Duodenal mucosa (tissue), 2 donors: ENCODE measurements around the gene MCHR1.
"Not testable (repeated sequence)": the region's sequence is repeated elsewhere in the genome, so short reads cannot be mapped to it uniquely, and the experiment has no call there.

Source experiments
- H3K27ac ChIP-seq: one replicate; pipeline ENCODE4 v1.7.0; 2013; ENCODE audit warnings: low read depth, low read length
- H3K27me3 ChIP-seq, 2 donors: one replicate each; pipeline ENCODE4 v1.7.0; 2013; ENCODE audit warnings: low read length in 2 of 2, control low read depth in 1 of 2; ENCODE audit not compliant: insufficient read depth in 2 of 2, control insufficient read depth in 1 of 2
- H3K36me3 ChIP-seq, 2 donors: one replicate each; pipeline ENCODE4 v1.7.0; 2013; ENCODE audit warnings: low read length in 2 of 2, control low read depth in 1 of 2; ENCODE audit not compliant: insufficient read depth in 2 of 2, control insufficient read depth in 1 of 2
- H3K4me1 ChIP-seq, 2 donors: one replicate each; pipeline ENCODE4 v1.7.0; 2013; ENCODE audit warnings: low read length in 2 of 2, control low read depth in 1 of 2; ENCODE audit not compliant: insufficient read depth in 2 of 2, control insufficient read depth in 1 of 2
- H3K4me3 ChIP-seq, 2 donors: one replicate each; pipeline ENCODE4 v1.7.0; 2013; ENCODE audit warnings: low read length in 2 of 2, low read depth in 1 of 2
- H3K9ac ChIP-seq, 2 donors: one replicate each; pipeline ENCODE4 v1.7.0; 2013; ENCODE audit warnings: low read length in 2 of 2, low read depth in 1 of 2
- H3K9me3 ChIP-seq, 2 donors: one replicate each; pipeline ENCODE4 v1.7.0; 2013; ENCODE audit warnings: low read length in 2 of 2, control low read depth in 1 of 2; ENCODE audit not compliant: control insufficient read depth in 1 of 2

MCHR1 gene

DNA sequence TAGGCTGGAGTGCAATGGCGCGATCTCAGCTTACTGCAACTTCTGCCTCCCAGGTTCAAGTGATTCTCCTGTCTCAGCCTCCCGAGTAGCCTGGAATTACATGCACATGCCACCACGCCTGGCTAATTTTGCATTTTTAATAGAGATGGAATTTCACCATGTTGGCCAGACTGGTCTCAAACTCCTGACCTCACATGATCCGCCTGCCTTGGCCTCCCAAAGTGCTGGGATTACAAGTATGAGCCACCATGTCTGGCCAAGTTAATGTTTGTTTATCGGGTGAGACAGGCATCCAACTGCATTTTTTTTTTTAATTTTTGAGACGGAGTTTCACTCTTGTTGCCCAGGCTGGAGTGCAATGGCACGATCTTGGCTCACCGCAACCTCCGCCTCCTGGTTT lies 22.6 kb upstream of the MCHR1 start:
- not testable (repeated sequence) for H3K4me3 ChIP-seq, H3K9ac ChIP-seq, H3K9me3 ChIP-seq, H3K36me3 ChIP-seq, H3K27ac ChIP-seq, H3K27me3 ChIP-seq
- peaks cover 16 to 18% of the 10 kb centered on the region in 2 donors for H3K4me1 ChIP-seq

DNA sequence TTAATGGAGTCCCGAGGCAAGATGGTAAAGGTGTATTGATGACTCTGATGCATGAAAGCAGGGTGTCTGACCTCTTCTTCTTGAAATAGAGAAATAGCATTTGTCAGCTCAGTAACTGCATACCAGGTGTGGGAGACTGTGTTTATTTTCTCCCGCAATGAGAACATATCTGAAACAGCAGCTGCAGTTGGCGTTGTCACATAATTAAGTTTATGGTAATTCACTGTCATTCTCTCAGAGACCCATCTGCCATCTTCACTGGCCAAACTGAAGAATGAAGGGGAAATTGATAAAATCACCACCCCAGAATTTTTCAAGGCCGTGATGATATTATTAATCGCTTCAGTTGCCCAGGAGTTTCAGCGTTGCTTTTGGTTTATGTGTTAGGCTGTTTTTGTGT lies 20.1 kb upstream of the MCHR1 start:
- Histone ChIP-seq H3K27ac (no peak overlapping the region), H3K4me3 (no peak overlapping the region), H3K36me3 (no peaks in the 10 kb centered on the region), H3K9ac (no peak overlapping the region), H3K4me1 (peaks cover 8% of the 10 kb centered on the region in 2 donors), H3K9me3 (no peaks in the 10 kb centered on the region), H3K27me3 (no peaks in the 10 kb centered on the region)

DNA sequence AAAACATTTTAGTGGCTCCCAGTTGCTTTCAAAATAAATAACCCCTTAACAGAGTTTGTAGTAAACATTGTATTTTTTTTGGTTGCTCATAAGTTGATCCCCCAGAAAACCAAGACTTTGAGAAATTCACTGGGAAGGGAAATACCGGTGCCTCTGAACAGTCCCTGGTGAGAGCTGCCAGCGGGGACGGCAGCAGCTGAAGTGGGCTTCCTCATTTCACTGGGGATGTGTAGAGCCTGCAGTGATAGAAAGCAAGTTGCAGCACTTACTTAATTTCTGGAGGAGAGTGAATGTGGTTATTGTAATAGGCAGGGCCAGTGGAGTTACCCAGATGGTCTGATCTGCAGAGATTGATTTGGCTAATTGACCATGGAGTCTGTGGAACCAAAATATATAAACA lies 18.6 kb upstream of the MCHR1 start:
- Histone ChIP-seq H3K27ac (no peak overlapping the region), H3K4me3 (no peak overlapping the region), H3K9ac (no peak overlapping the region), H3K27me3 (no peaks in the 10 kb centered on the region), H3K36me3 (no peaks in the 10 kb centered on the region), H3K9me3 (no peaks in the 10 kb centered on the region), H3K4me1 (no peaks in the 10 kb centered on the region)

DNA sequence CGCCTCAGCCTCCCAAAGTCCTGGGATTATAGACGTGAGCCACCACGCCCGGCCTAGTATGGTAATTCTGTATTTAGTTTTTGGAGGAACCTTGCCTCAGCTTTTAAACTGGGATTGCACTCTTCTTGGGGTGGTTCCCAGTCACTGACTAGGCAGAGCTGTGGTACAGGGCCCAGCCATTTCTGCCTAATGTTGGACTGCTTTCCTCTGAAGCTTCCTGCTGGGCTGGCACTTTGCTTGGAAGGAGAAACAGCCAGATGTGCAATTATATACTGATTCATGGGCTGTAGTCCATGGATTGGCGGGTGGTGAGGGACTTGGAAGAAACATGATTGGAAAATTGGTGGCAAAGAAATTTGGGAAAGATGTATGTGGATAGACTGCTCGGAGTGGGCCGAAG lies 17.6 kb upstream of the MCHR1 start:
- Histone ChIP-seq H3K27ac (no peak overlapping the region), H3K9ac (no peak overlapping the region), H3K27me3 (no peaks in the 10 kb centered on the region), H3K36me3 (no peaks in the 10 kb centered on the region), H3K4me3 (no peak overlapping the region), H3K4me1 (no peaks in the 10 kb centered on the region), H3K9me3 (no peaks in the 10 kb centered on the region)

DNA sequence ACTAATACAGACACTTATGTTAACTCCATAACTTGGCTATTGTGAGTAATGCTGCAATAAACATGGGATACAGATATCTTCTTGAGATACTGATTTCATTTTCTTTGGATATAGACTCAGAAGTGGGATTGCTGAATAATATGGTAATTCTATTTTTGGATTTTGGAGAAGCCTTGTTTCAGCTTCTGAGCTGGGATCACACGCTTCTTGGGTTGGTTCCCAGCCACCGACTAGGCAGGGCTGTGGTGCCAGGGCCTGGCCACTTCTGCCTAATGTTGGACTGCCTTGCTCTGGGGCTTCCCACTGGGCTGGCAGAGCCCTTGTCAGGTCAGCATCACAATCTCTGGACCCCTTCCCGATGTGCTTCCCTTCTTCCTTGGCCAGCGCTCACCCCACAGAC lies 14.0 kb upstream of the MCHR1 start:
- Histone ChIP-seq H3K4me1 (peaks cover 4 to 7% of the 10 kb centered on the region in 2 donors), H3K9me3 (no peaks in the 10 kb centered on the region), H3K4me3 (no peak overlapping the region), H3K36me3 (no peaks in the 10 kb centered on the region), H3K27ac (no peak overlapping the region), H3K27me3 (no peaks in the 10 kb centered on the region), H3K9ac (no peak overlapping the region)

DNA sequence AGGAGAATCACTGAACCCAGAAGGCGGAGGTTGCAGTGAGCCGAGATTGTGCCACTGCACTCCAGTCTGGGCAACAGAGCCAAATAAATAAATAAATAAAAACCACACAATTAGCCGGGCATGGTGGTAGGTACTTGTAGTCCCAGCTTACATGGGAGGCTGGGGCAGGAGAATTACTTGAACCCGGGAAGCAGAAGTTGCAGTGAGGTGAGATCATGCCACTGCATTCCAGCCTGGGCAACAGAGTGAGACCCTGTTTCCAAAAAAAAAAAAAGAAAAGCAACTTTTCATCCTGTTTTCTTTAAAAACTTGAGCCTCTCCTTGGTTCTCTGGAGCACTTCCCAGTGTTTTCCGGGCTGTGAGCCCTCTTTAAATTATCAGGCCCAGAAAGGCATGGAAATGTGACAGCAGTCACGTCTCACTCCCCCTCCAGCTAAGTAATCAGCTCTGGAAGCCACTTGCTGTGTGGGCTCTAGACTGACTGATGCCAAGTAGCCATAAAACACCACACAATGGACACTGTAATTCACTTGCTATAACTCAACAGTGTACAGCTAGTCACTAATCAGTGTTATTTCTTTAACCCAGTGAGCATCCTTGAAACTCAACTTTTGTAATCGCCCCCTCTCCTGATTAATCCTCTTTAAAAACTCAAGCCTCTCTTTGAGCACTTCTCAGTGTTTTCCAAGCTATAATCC lies 13.0 kb upstream of the MCHR1 start:
- Histone ChIP-seq H3K9ac (no peak overlapping the region), H3K27me3 (no peaks in the 10 kb centered on the region), H3K36me3 (no peaks in the 10 kb centered on the region), H3K27ac (no peak overlapping the region), H3K4me1 (peaks cover 4 to 7% of the 10 kb centered on the region in 2 donors), H3K4me3 (no peak overlapping the region), H3K9me3 (no peaks in the 10 kb centered on the region)

DNA sequence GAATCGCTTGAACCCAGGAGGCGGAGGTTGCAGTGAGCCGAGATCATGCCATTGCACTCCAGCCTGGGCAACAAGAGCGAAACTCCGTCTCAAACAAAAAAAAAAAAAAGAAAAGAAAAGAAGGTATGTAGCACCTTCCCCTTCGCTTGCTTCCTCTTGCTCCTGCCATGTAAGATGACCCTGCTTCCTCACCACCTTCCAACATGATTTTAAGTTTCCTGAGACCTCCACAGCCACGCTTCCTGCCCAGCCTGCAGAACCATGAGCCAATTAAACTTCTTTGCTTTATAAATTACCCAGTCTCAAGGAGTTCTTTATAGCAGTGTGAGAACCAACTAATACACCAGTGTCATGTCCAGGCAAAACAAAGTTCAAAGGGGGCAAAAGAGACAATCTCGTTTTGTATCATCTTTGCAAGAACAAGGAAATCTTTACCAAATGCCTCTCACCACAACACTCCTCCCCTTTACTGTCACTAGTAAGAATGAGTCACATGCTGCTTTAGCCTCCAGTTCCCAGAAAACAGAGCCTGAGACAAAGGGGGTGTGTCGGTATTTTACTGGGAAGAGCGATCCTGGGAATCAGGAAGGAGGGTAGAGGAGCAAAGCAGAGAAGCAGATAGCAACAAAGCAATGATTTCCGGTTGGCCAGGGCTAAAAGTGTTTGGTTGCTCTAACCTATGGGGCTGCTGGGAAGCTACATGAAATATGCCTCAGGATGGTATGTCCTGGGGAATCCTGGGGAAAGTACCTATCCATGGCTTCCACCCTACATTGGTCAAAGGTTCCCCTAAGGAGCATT lies 10.5 kb upstream of the MCHR1 start:
- Histone ChIP-seq H3K9ac (no peak overlapping the region), H3K9me3 (no peaks in the 10 kb centered on the region), H3K27ac (no peak overlapping the region), H3K27me3 (no peaks in the 10 kb centered on the region), H3K4me1 (peaks cover 4 to 7% of the 10 kb centered on the region in 2 donors), H3K4me3 (no peak overlapping the region), H3K36me3 (no peaks in the 10 kb centered on the region)

DNA sequence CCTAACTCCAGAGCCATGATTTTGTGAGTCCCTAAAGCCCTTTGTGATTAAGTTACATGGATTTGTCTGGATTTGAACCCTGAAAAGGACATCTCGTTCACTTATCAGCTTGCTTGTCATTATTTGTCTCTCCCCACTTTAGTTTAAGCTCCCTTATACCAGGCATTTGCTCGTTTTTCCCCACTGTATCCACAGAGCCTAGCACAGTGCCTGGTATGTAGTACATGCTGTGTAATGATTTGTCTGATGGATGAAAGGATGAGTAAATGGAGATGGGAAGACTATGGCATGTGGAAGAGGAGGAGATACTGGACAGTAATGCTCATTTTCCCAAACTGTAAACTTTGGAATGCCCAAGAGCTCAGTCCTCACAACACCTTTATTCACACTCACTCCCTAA lies 9.2 kb upstream of the MCHR1 start:
- H3K27ac ChIP-seq = no peak overlapping the region
- no peaks in the 10 kb centered on the region for H3K9me3 ChIP-seq
- peaks cover 4 to 7% of the 10 kb centered on the region in 2 donors for H3K4me1 ChIP-seq
- no peaks in the 10 kb centered on the region for H3K27me3 ChIP-seq
- no peak overlapping the region for H3K9ac ChIP-seq
- H3K36me3 ChIP-seq = no peaks in the 10 kb centered on the region
- no peak overlapping the region for H3K4me3 ChIP-seq

DNA sequence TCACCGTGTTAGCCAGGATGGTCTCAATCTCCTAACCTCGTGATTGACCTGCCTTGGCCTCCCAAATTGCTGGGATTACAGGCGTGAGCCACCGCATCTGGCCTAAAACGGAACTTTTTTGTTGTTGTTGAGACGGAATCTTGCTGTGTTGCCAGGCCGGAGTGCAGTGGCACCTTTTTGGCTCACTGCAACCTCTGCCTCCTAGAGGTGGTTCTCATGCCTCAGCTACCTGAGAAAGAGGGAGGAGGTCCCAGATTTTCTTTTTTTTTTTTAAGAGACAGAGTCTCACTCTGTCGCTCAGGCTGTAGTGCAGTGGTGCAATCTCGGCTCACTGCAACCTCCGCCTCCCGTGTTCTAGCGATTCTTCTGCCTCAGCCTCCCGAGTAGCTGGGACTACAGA lies 7.9 kb upstream of the MCHR1 start:
- Histone ChIP-seq H3K4me1 (peaks cover 4 to 7% of the 10 kb centered on the region in 2 donors), H3K36me3 (no peaks in the 10 kb centered on the region), H3K27me3 (no peaks in the 10 kb centered on the region), H3K9ac (no peak overlapping the region), H3K9me3 (no peaks in the 10 kb centered on the region), H3K4me3 (no peak overlapping the region), H3K27ac (no peak overlapping the region)

DNA sequence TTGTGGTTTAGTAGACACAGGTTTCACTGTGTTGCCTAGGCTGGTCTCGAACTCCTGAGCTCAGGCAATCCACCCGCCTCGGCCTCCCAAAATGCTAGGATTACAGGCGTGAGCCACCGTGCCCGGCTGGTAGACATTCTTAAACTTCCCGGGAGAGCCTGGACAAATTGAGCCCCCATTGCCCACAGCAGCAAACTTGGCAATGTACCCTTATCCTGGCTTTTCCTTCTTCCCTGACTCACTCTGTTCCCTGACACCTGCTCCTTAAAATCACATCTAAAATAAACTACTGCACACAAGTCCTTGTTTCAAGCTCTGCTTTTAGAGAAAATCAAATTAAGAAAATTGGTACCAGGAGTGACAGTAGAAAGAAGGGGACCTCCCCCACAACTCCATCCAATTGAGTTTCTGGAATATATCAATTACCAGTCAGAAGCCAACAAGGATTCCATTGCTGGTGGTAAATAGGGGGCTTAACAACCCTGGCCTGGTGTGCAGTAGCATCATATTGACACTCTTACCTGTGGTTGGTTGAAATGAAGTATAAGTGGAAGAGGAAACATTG lies 7.4 kb upstream of the MCHR1 start:
- Histone ChIP-seq H3K9ac (no peak overlapping the region), H3K27ac (no peak overlapping the region), H3K27me3 (no peaks in the 10 kb centered on the region), H3K36me3 (no peaks in the 10 kb centered on the region), H3K4me3 (no peak overlapping the region), H3K4me1 (peaks cover 4 to 7% of the 10 kb centered on the region in 2 donors), H3K9me3 (no peaks in the 10 kb centered on the region)
